HG02943 (cell line): ENCODE data around the gene SERPIND1.
"Not testable (repeated sequence)": the region's sequence is repeated elsewhere in the genome, so short reads cannot be mapped to it uniquely, and the experiment has no call there.

Experiments used
- ATAC-seq: cut with Tn5 transposase; IDR thresholded peaks from one replicate; pipeline ENCODE4 v1.9.1; 2021; ENCODE audit warnings: mild to moderate bottlenecking, low read depth, moderate library complexity; ENCODE audit not compliant: unreplicated experiment

The SERPIND1 gene

DNA sequence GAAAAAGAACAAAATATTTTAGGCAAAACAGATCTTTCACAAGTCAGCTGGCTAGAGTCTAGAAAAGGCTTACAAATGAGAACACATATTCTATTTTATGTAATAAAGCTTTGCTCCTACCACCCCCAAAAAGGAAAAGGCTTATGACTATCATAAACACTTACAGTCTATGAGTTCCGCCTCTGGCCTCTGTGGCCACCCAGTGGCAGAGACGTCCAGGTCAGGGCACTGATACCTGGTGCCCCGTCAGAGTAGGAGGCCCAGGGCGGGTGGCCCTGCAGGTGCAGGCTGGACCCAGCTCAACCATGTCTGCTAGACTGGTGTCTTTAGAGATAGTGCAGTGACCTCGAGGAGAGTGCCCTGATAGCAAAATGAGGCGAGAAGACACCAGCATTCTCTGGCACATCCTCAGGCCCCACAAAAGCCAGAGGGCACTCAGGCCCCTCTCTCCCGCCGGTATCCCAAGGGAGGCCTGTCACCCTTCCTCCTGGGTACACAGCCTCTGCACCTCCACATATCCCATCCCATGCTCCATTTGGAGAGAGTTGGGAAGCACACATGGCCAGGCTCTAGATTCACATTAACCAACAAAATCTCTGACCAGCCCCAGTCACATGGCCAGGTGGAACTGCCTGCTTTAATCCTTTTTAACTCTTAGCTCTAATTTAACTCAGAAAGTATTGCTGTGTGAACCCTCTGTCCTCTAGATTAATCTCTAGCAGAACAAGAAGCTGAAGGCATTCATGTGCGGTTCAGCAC, 27.3 kb upstream of the SERPIND1 start:
- no peak for ATAC-seq

DNA sequence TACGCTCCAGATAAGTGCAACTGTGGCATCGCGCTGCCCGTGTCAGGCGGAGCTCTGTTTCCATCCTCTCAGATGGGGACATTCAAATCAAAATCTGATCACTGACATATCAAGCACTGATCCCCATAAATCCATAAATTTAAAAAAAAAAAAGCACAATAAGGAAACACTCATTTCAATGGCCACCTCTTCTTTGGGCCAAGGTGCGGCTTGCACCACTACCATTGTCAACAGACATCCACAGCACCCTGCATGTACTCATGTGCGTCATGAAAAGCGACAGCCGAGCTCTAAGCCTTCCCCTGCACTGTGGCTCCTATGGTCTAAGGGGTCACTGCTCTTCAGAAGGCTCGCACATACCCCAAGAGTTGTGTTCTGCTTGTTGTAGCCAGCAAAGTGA, 26.7 kb upstream of the SERPIND1 start:
- no peak for ATAC-seq

DNA sequence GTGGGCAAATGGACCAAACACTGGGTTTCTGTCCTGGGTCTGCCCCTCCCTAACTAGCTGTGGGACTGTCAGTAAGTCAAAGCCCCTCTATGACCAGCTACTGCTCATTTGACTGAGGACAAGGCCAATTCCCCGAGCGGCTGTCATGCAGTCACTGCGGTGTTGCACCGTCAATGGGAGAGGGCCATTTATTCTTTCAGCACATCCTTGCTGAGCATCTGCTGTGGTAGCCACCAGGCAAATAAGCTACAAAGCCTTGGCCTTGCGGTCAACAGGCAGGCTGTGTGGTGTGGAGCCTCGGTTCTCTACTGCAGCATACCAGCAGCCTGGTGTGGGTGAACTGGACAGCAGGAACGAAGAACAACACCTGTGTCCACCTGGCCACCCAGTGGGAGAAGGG, 25.8 kb upstream of the SERPIND1 start:
- peak; percentile 30 for ATAC-seq

- peak; percentile 72 for ATAC-seq
Observed at GRCh38 chr22:20748731-20749428, 25.0 kb upstream of the SERPIND1 start.

GRCh38 chr22:20749453-20749852, 24.5 kb upstream of the SERPIND1 start:
- ATAC-seq: no peak

GRCh38 chr22:20750461-20751184, 23.3 kb upstream of the SERPIND1 start:
- no peak for ATAC-seq

- no peak for ATAC-seq
Observed at GRCh38 chr22:20751185-20751851, 22.6 kb upstream of the SERPIND1 start.

DNA sequence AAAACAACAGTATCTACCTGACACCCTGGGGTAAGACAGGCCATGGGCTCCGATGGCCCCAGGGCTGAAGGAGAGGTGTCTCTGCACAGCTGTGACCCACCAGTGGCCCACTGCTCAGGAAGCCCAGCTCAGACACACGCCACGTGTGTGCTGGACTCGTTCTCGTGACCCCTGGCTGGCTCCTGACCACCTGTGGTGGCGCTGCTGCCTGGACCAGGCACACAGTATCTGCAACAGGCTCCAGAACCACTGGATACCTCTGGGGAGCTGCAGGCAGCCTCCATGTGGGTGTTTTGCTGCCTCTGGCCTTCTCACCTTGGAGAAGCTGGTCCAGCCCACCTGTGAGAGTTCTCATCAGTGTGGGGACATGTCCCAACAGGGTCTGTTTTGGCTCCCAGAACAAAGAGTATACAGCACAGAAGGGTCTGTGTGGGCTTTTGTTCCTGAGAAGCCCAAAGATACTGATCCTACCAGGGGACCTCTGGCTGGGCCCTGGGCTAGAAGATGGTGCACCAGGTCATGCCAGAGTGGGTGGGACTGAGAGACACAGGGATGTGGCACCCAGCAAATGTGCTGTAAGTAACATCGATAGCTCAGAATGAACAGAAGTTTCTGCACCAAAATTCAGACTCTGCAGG, 21.7 kb upstream of the SERPIND1 start:
- ATAC-seq: no peak

DNA sequence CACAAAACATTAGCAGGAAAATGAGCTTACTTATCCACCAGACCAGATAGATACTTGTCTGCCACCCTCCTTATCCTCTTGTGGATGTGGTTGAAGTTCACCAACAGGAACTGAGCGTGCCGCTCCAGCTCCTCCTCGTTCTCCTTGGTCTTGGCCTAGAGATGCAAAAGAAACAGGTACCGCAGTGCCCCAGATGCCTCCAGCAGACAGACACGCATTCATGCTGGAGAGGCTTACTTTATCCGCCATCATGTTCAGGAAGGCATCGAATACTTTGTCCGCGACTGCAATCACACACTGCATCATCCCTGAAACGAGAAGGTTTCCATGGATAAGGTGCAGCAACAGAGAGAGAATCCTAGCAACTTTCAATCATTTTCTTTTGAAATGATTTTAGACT, 21.0 kb upstream of the SERPIND1 start:
- no peak for ATAC-seq

DNA sequence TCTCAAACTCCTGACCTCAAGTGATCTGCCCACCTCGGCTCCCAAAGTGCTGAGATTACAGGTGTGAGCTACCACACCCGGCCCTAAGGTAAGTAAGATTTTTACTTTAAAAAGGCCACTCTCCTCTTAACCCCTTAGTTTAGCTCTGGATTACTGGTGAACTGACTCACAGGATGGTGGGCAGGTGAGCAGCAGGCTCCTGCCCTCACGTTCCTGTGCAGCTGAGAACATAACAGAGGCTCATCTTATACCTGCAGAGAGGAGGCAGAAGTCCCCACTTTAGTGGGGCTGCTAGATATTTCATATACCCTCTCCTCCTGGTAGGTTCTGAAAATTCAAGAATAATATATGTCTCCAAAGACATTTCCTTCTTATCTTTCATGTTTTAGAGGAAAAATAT, 17.1 kb upstream of the SERPIND1 start:
- ATAC-seq: no peak

- no peak for ATAC-seq
Observed at GRCh38 chr22:20758688-20759087, 15.2 kb upstream of the SERPIND1 start.

GRCh38 chr22:20760084-20760483, 13.8 kb upstream of the SERPIND1 start:
- ATAC-seq: no peak

DNA sequence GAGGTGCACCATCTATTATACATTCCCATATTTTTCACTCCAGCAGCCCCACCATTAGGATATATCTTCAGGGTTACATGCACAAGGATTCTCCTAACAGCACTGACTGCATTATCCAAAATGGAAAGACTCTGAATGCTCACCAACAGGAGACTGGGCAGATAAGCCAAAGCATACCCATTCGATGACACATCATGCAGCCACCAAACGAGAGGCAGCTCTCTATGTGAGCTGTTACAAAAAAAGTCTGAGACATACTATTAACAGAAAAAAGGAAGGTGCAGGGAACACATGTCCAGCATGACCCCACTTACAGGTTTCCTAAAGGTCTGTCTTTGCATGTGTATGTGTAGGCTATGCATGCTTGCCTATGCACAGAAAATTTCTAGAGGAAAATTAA, 12.4 kb upstream of the SERPIND1 start:
- no peak for ATAC-seq

- ATAC-seq: no peak
Observed at GRCh38 chr22:20762233-20762796, 11.6 kb upstream of the SERPIND1 start.

DNA sequence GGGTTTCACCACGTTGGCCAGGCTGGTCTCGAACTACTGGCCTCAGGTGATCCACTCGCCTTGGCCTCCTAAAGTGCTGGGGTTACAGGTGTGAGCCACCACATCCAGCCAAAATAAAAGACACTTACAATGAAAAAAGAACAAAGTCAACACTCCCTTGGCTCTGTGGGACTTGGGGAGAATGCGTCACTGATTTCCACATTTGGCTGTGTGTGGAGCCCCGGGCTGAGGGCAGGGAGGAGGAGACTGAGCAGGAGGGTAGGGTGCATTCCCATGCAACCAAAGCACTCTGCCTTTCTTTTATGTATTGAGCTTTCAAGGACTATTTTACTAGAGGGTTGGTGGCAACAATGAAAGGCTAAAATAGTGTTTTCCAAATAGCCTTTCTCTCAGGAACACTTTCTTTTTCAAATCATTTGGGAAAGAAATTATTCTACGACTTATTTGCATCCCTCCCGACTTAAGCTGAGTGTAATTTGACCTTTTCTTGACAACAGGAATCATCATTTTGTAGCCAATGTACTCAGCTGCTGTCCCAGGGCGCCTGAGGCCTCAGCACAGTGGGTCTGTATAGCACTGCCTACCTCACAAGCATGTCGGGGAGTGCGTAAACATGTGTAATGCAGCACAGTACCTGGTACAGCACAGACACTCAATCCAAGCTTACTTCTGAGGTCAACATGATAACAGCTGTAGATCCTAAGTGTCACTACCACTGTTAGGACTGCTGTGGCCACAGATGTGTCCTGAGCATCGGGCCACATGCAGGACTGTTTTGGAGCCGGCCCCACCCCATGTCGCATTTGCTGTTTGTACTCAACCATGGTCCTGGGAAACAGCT, 10.1 kb upstream of the SERPIND1 start:
- no peak for ATAC-seq

DNA sequence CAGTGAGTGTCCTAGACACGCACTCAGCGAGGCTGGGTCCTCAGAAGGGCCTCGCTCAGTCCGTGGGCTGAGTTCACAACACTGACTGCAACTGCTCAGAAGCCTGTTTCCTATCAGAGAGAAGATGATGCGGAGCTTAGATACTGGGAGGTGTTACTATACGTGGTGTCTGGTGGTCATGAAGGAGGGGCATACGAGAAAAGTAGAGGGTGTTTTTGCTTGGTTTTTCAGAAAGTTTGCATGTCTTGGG, 9.5 kb upstream of the SERPIND1 start:
- ATAC-seq: no peak

DNA sequence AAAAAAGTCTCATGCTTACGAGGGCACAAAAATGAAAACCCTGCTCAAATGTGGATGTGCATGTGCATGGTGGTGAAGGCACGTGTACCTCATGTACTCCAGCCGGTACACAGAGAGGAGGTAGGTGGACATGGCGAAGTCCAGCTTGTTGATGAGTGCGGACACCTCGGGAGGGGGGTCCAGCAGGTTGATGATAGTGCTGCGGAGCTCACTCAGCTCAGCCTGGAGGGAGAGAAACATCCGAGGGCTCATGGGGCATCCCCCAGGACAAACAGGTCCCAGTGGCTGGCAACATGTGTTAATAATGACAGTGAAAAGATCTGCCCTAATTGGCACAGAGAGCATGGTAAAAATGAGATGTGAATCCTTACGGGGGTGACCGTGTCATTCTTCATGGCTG, 9.2 kb upstream of the SERPIND1 start:
- no peak for ATAC-seq

DNA sequence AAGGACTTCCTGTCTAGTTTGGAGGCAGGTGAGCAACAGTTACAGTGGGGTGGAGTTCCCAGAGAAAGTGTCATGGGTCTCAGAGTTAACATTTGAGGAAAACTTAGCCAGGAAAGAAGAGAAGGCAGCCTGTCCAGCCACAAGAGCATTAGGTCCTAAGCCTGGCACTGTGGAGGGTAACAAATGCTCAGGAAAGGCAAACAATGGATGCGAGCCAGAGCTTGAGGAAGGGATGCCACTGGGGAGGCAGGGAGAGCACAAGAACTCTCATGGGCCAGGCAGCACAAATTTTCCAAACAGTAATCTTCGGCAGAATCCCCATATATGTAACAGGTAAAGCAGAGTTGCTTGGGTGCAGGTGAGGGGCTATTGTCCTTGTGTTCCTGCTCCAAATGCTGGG, 8.0 kb upstream of the SERPIND1 start:
- ATAC-seq: no peak

GRCh38 chr22:20766530-20766929, 7.4 kb upstream of the SERPIND1 start:
- ATAC-seq: no peak

GRCh38 chr22:20769496-20769826, 4.5 kb upstream of the SERPIND1 start:
- not testable (repeated sequence) for ATAC-seq
